Hematopoietic multipotent progenitor cell treated with erythropoietin and hydrocortisone succinate and interleukin-3 and kit ligand, for 4 days (in vitro differentiated cells): Measurements from ENCODE around the gene HAVCR2.

ENCODE experiments used
- DNase-seq: peaks from one replicate; pipeline ENCODE4 v3.0.0-alpha.2; 2015

Gene HAVCR2

GRCh38 chr5:157038568-157039187, 70.2 kb downstream of the HAVCR2 start:
- DNase-seq, result no peak
